Keratinocyte (primary cell): Measurements from ENCODE around the gene SDK1.

Source experiments
- EZH2 ChIP-seq: IDR thresholded peaks from one replicate; pipeline ENCODE4 v1.6.1; 2012; ENCODE audit warnings: inconsistent platforms, mild to moderate bottlenecking, low read length, moderate library complexity
- TF ChIP-seq, protein P1 (sequence below), 3 experiments: IDR thresholded peaks in 1 of 3; conservative IDR thresholded peaks in 1 of 3; optimal IDR thresholded peaks in 1 of 3; 2 replicates in 2 of 3; 3 replicates in 1 of 3; pipeline versions ENCODE3 to v1.5.1; 2011; ENCODE audit warnings: low read length in 3 of 3, mild to moderate bottlenecking in 3 of 3, moderate library complexity in 2 of 3, control low read depth in 1 of 3, inconsistent platforms in 1 of 3; ENCODE audit not compliant: insufficient read depth in 2 of 3; ENCODE audit errors: extremely low read depth in 1 of 3

- TF ChIP-seq EZH2: no peak
- TF ChIP-seq, protein P1, sequence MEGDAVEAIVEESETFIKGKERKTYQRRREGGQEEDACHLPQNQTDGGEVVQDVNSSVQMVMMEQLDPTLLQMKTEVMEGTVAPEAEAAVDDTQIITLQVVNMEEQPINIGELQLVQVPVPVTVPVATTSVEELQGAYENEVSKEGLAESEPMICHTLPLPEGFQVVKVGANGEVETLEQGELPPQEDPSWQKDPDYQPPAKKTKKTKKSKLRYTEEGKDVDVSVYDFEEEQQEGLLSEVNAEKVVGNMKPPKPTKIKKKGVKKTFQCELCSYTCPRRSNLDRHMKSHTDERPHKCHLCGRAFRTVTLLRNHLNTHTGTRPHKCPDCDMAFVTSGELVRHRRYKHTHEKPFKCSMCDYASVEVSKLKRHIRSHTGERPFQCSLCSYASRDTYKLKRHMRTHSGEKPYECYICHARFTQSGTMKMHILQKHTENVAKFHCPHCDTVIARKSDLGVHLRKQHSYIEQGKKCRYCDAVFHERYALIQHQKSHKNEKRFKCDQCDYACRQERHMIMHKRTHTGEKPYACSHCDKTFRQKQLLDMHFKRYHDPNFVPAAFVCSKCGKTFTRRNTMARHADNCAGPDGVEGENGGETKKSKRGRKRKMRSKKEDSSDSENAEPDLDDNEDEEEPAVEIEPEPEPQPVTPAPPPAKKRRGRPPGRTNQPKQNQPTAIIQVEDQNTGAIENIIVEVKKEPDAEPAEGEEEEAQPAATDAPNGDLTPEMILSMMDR (optimal IDR thresholded peaks at IDR 0.05 in 1 of 3, IDR thresholded peaks at IDR 0.05 in 1 of 3, conservative IDR thresholded peaks at IDR 0.05 in 1 of 3; ENCODE audit: extremely low read depth in 1 of 3, insufficient read depth in 2 of 3, low read length in 3 of 3): no peak
Observed at GRCh38 chr7:4030346-4030950, 729.4 kb downstream of the SDK1 start.
